Measurements from ENCODE around the gene COMMD6. TPM values are rescaled to one million over a fixed set of nuclear protein-coding genes. Genes with fewer than 3 reads are reported as not detected.
A peak's percentile ranks its signal among the peaks of the same experiment; 100 is the strongest.

The COMMD6 gene
- total and polyA plus RNA-seq, 2 donors (not counting 3 experiments of a cell fraction or from before 2014, with no cell fraction given) = 71.7 to 122 TPM

DNA sequence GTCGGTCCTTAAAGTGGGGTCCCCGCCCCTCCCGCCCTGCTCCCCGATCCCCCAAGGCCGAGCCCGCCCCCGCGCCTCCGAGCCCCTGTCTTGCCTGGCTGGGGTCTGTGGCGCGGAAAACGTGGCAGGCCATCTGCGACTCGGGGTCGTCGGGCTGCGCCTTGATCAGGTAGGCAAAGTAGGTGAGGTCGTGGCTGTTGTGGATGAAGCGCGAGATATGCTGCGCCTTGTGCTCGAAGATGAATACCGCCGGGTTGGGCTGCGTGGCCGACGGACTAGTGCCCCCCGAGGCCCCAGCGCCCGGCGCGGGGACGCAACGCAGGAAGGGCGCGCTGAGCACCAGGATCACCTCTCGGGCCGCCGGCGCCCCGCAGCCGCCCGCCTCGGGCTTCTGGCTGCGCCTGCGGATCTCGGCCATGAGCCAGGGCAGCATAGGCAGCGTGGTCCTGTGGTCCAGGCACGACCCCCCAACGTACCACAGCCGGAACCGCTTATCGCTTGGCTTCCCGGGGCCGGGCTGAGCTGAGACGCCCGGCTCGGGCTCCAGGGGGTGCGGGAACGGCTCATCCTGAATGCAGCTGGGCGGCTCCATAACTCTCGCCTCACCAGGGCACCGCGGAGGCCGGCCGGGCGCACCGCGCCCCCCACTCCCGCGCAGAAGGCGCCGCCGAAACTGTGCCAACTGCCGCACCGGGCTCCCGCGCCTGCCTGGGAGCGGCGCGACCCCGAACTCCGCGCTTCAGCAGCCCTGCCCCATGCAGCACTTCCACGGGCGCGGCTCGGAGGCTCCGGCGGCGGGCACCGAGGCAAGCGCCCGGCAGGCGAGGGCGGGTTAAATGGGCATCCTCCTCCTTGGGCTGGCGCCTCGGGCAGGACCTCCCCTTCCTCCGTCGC, 56.2 kb downstream of the COMMD6 start:
- intact Hi-C loops (cut with micrococcal nuclease) (loop anchor here (1.0 to 10.0 kb wide), 7 partner anchors 56 to 299 kb away; partner anchors contain the start of genes COMMD6 and UCHL3), dilution Hi-C loops (cut with MboI; ENCODE audit: extremely low pct_ligation_motif_present, low sequenced_read_pairs) (no loop called here)
- ChIA-PET CTCF (interaction anchor here (0.7 to 3.6 kb wide), 29 partner anchors 10 to 1404 kb away, joined by 3 to 66 read pairs (median 5); partner anchors contain the start of genes COMMD6, KCTD12 and UCHL3), POLR2A (interaction anchor here (1.3 kb wide), 1 partner anchor 114 kb away, joined by 3 read pairs; no protein-coding TSS in a partner anchor)
- peak overlapping the region; percentile 60 for H3K9ac ChIP-seq (replicated peaks; ENCODE audit: extremely low read depth, insufficient read depth, low read length)
- peak; percentile 52 for DNase-seq (ENCODE audit: low read depth, low spot score)
- H3K4me2 ChIP-seq (ENCODE audit: insufficient read depth, low read length) = peak overlapping the region; percentile 95
- H3K27me3 ChIP-seq (ENCODE audit: control insufficient read depth in 2 of 2, insufficient read depth in 2 of 2, low read length in 2 of 2) = no peaks in the 10 kb centered on the region
- peaks cover 4% of the 10 kb centered on the region for H4K20me1 ChIP-seq (replicated peaks; ENCODE audit: control insufficient read depth, extremely low read depth, insufficient read depth, low read length)
- no peak for TF ChIP-seq FOS (IDR thresholded peaks at IDR 0.05; ENCODE audit: borderline replicate concordance, insufficient read depth, low read length)
- no peak for TF ChIP-seq POLR2AphosphoS5 (IDR thresholded peaks at IDR 0.05; ENCODE audit: insufficient read depth, low read depth, low read length)
- H3K9me3 ChIP-seq (replicated peaks; ENCODE audit: control insufficient read depth, insufficient read depth, low read length) = no peaks in the 10 kb centered on the region
- H3K79me2 ChIP-seq (ENCODE audit: control insufficient read depth, insufficient read depth, low read length) = peaks cover 17% of the 10 kb centered on the region
- H3K9me1 ChIP-seq (replicated peaks; ENCODE audit: control insufficient read depth, extremely low read depth, insufficient read depth, low read length) = no peaks in the 10 kb centered on the region
- peak overlapping the region; percentile 92 for H2AFZ ChIP-seq (ENCODE audit: low read depth, low read length)
- H3K4me1 ChIP-seq (ENCODE audit: control insufficient read depth, extremely low read depth, insufficient read depth, low read length) = peaks cover 9% of the 10 kb centered on the region
- no peak for FAIRE-seq
- no TSS peak for BruUV-seq (replicated peaks)
- no peaks in the 10 kb centered on the region for H3K36me3 ChIP-seq (ENCODE audit: control insufficient read depth in 2 of 2, extremely low read depth in 1 of 2, insufficient read depth in 2 of 2, low read length in 2 of 2)
- peak overlapping the region; percentile 19 for H3K27ac ChIP-seq (ENCODE audit: insufficient read depth, low read depth, low read length)
- peak overlapping the region; percentile 74 to 90 (median 86) for H3K4me3 ChIP-seq (replicated peaks in 1 of 3; ENCODE audit: insufficient read depth in 1 of 3, low read depth in 1 of 3, low read length in 3 of 3)

DNA sequence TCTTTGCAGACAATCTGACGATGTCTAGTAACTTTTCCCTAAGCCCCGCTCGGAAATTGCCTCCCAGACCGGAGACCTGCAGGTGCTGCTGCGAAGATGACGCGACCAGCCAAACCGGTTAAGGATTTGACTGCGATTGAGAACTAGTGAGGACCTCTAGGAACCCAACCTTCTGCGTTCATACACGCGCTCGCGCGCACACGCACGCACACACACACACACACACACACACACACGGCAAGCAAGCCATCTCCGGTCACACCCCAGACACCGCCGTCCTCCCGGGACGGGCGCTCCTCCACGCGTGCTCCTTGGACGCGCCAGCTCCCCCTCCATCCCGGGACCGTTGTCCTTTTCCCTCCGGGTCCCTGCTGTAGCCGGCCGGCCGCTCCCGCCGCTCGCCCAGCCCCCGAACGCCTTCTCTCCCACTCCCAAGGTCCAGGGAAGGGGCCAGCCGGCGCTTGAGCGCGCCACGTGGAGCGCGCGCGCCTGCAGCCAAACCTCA, 56.9 kb downstream of the COMMD6 start:
- DNase-seq (ENCODE audit: low read depth, low spot score) = peak; percentile 55

More for the DNA sequence above, 56.9 kb downstream of the COMMD6 start:
- intact Hi-C loops (cut with micrococcal nuclease) (loop anchor here (10.0 kb wide), 1 partner anchor 194 kb away; no protein-coding TSS in a partner anchor), dilution Hi-C loops (cut with MboI; ENCODE audit: extremely low pct_ligation_motif_present, low sequenced_read_pairs) (no loop called here)
- Histone ChIP-seq H3K27ac (ENCODE audit: insufficient read depth, low read depth, low read length) (no peak overlapping the region), H3K4me2 (ENCODE audit: insufficient read depth, low read length) (peak overlapping the region; percentile 95), H3K79me2 (ENCODE audit: control insufficient read depth, insufficient read depth, low read length) (peaks cover 17% of the 10 kb centered on the region), H3K36me3 (ENCODE audit: control insufficient read depth in 2 of 2, extremely low read depth in 1 of 2, insufficient read depth in 2 of 2, low read length in 2 of 2) (no peaks in the 10 kb centered on the region), H3K9me1 (replicated peaks; ENCODE audit: control insufficient read depth, extremely low read depth, insufficient read depth, low read length) (no peaks in the 10 kb centered on the region), H3K27me3 (ENCODE audit: control insufficient read depth in 2 of 2, insufficient read depth in 2 of 2, low read length in 2 of 2) (no peaks in the 10 kb centered on the region), H3K4me1 (ENCODE audit: control insufficient read depth, extremely low read depth, insufficient read depth, low read length) (peaks cover 9% of the 10 kb centered on the region), H3K9me3 (replicated peaks; ENCODE audit: control insufficient read depth, insufficient read depth, low read length) (no peaks in the 10 kb centered on the region), H3K9ac (replicated peaks; ENCODE audit: extremely low read depth, insufficient read depth, low read length) (peak overlapping the region; percentile 41), H3K4me3 (replicated peaks in 1 of 3; ENCODE audit: insufficient read depth in 1 of 3, low read depth in 1 of 3, low read length in 3 of 3) (peak overlapping the region; percentile 74 to 90 (median 86)), H4K20me1 (replicated peaks; ENCODE audit: control insufficient read depth, extremely low read depth, insufficient read depth, low read length) (peaks cover 4% of the 10 kb centered on the region), H2AFZ (ENCODE audit: low read depth, low read length) (peak overlapping the region; percentile 92)
- ChIA-PET POLR2A (no interaction called here), CTCF (interaction anchor here (3.6 kb wide), 1 partner anchor 115 kb away, joined by 51 read pairs; no protein-coding TSS in a partner anchor)
- peak; percentile 72 for FAIRE-seq
- BruUV-seq (replicated peaks) = no TSS peak
- TF ChIP-seq CTCF (IDR thresholded peaks at IDR 0.05; ENCODE audit: extremely low read depth in 1 of 2, insufficient read depth in 1 of 2, low read depth in 1 of 2, low read length in 2 of 2) = no peak
- TF ChIP-seq POLR2AphosphoS5 (IDR thresholded peaks at IDR 0.05; ENCODE audit: insufficient read depth, low read depth, low read length) = no peak
- TF ChIP-seq EZH2 (IDR thresholded peaks at IDR 0.05; ENCODE audit: borderline replicate concordance, low read depth, low read length, severe bottlenecking) = no peak
- no peak for TF ChIP-seq MYC (IDR thresholded peaks at IDR 0.05; ENCODE audit: low read depth, low read length)
- TF ChIP-seq JUN (IDR thresholded peaks at IDR 0.05; ENCODE audit: borderline replicate concordance, insufficient read depth, insufficient read length, low read depth) = no peak
- TF ChIP-seq GATA2 (IDR thresholded peaks at IDR 0.05; ENCODE audit: insufficient read depth, insufficient read length, low read depth, low read length) = no peak
